ENCODE data around the gene MBP. TPM values are rescaled to one million over a fixed set of nuclear protein-coding genes. Genes with fewer than 3 reads are reported as not detected.
A peak's percentile ranks its signal among the peaks of the same experiment; 100 is the strongest.

MBP gene
- total RNA-seq, 1 experiment from 2014 or later, result 88.8 TPM

- ChIA-PET CTCF (no interaction called here), POLR2A (interaction anchor here (0.7 kb wide), 1 partner anchor 35 kb away, joined by 7 read pairs; no protein-coding TSS in a partner anchor)
- peak overlapping the region; percentile 72 for H3K27ac ChIP-seq (ENCODE audit: low read length)
- BruUV-seq (replicated peaks), result no TSS peak
- H3K9me3 ChIP-seq (ENCODE audit: control insufficient read depth, insufficient read depth, low read depth, low read length), result no peaks in the 10 kb centered on the region
- ATAC-seq (peak; percentile 55), DNase-seq (ENCODE audit: low read depth, low spot score) (no peak)
- intact Hi-C loops (cut with micrococcal nuclease; ENCODE audit: unreplicated experiment) (no loop called here), in situ Hi-C loops (cut with HindIII; ENCODE audit: low pct_unique_long_range_greater_than_20kb, low sequenced_read_pairs) (no loop called here)
- H3K36me3 ChIP-seq (ENCODE audit: control insufficient read depth, insufficient read depth, low read length), result no peaks in the 10 kb centered on the region
- H3K4me3 ChIP-seq (ENCODE audit: low read depth in 2 of 2, low read length in 2 of 2), result peak overlapping the region; percentile 20 to 43
- no peaks in the 10 kb centered on the region for H3K27me3 ChIP-seq (ENCODE audit: control insufficient read depth, insufficient read depth, low read length)
- TF ChIP-seq TCF7L2 (IDR thresholded peaks at IDR 0.05; ENCODE audit: low read depth, low read length) (no peak), POLR2AphosphoS5 (IDR thresholded peaks at IDR 0.05; ENCODE audit: low read depth, low read length) (no peak), REST (IDR thresholded peaks at IDR 0.05; ENCODE audit: insufficient read depth in 1 of 2, low read depth in 2 of 2, low read length in 1 of 2) (no peak), CTCF (IDR thresholded peaks at IDR 0.05) (no peak), SIN3A (IDR thresholded peaks at IDR 0.05; ENCODE audit: borderline replicate concordance, insufficient read depth, low read depth, low read length) (no peak)
- H3K4me1 ChIP-seq (ENCODE audit: control insufficient read depth, insufficient read depth, low read length), result peaks cover 56% of the 10 kb centered on the region
Observed at GRCh38 chr18:77087393-77088141, 45.0 kb downstream of the MBP start.

- no TSS peak for BruUV-seq (replicated peaks)
- ChIA-PET CTCF (no interaction called here), POLR2A (interaction anchor here (0.7 kb wide), 2 partner anchors 20 to 36 kb away, joined by 4 to 7 read pairs; no protein-coding TSS in a partner anchor)
- H3K4me3 ChIP-seq (ENCODE audit: low read depth in 2 of 2, low read length in 2 of 2), result peak overlapping the region; percentile 20 to 43
- H3K36me3 ChIP-seq (ENCODE audit: control insufficient read depth, insufficient read depth, low read length), result no peaks in the 10 kb centered on the region
- no peak for TF ChIP-seq SIN3A (IDR thresholded peaks at IDR 0.05; ENCODE audit: borderline replicate concordance, insufficient read depth, low read depth, low read length)
- TF ChIP-seq TCF7L2 (IDR thresholded peaks at IDR 0.05; ENCODE audit: low read depth, low read length), result no peak
- no peak for TF ChIP-seq CTCF (IDR thresholded peaks at IDR 0.05)
- no peak for TF ChIP-seq POLR2AphosphoS5 (IDR thresholded peaks at IDR 0.05; ENCODE audit: low read depth, low read length)
- no peak for TF ChIP-seq REST (IDR thresholded peaks at IDR 0.05; ENCODE audit: insufficient read depth in 1 of 2, low read depth in 2 of 2, low read length in 1 of 2)
- DNase-seq (ENCODE audit: low read depth, low spot score) (no peak), ATAC-seq (peak; percentile 52)
- H3K27ac ChIP-seq (ENCODE audit: low read length), result peak overlapping the region; percentile 72
- no peaks in the 10 kb centered on the region for H3K27me3 ChIP-seq (ENCODE audit: control insufficient read depth, insufficient read depth, low read length)
- intact Hi-C loops (cut with micrococcal nuclease; ENCODE audit: unreplicated experiment) (no loop called here), in situ Hi-C loops (cut with HindIII; ENCODE audit: low pct_unique_long_range_greater_than_20kb, low sequenced_read_pairs) (no loop called here)
- H3K4me1 ChIP-seq (ENCODE audit: control insufficient read depth, insufficient read depth, low read length), result peaks cover 56% of the 10 kb centered on the region
- no peaks in the 10 kb centered on the region for H3K9me3 ChIP-seq (ENCODE audit: control insufficient read depth, insufficient read depth, low read depth, low read length)
Observed at GRCh38 chr18:77086656-77087392, 45.8 kb downstream of the MBP start.
